Liver (tissue), 9 donors: ENCODE data around the gene RUSC1. TPM values are rescaled to one million over a fixed set of nuclear protein-coding genes. Genes with fewer than 3 reads are reported as not detected.

Experiments
- DNase-seq: peaks from one replicate; pipeline ENCODE4 v3.0.0-alpha.2; 2017; ENCODE audit warnings: low spot score
- H3K27ac ChIP-seq, 2 donors: one replicate each; pipeline ENCODE4 v1.7.0; 2013; ENCODE audit warnings: inconsistent platforms in 2 of 2, low read length in 2 of 2, control low read depth in 1 of 2, low read depth in 1 of 2, mild to moderate bottlenecking in 1 of 2
- H3K27me3 ChIP-seq, 4 donors: one replicate each; pipeline versions ENCODE4 v1.6.1 to v1.7.0; 2013; ENCODE audit warnings: low read length in 3 of 4, inconsistent platforms in 1 of 4, mild to moderate bottlenecking in 1 of 4, moderate library complexity in 1 of 4; ENCODE audit not compliant: control insufficient read depth in 4 of 4, insufficient read depth in 4 of 4
- H3K36me3 ChIP-seq, 4 donors: one replicate each; pipeline versions ENCODE4 v1.6.1 to v1.7.0; 2013; ENCODE audit warnings: low read length in 3 of 4, mild to moderate bottlenecking in 3 of 4, low read depth in 1 of 4, moderate library complexity in 1 of 4; ENCODE audit not compliant: control insufficient read depth in 4 of 4, insufficient read depth in 3 of 4
- H3K4me1 ChIP-seq, 4 donors: one replicate each; pipeline versions ENCODE4 v1.6.1 to v1.7.0; 2013; ENCODE audit warnings: low read length in 3 of 4, mild to moderate bottlenecking in 3 of 4, moderate library complexity in 1 of 4; ENCODE audit not compliant: control insufficient read depth in 4 of 4, insufficient read depth in 4 of 4
- H3K4me3 ChIP-seq, 3 donors: one replicate each; pipeline versions ENCODE4 v1.6.1 to v1.7.0; 2013; ENCODE audit warnings: low read length in 3 of 3, control low read depth in 1 of 3, low read depth in 1 of 3, mild to moderate bottlenecking in 1 of 3
- H3K9ac ChIP-seq, 2 donors: one replicate each; pipeline ENCODE4 v1.7.0; 2013; ENCODE audit warnings: low read length in 2 of 2, mild to moderate bottlenecking in 2 of 2, moderate library complexity in 2 of 2, control low read depth in 1 of 2, low read depth in 1 of 2
- H3K9me3 ChIP-seq, 4 donors: one replicate each; pipeline versions ENCODE4 v1.6.1 to v1.7.0; 2013; ENCODE audit warnings: low read length in 3 of 4; ENCODE audit not compliant: control insufficient read depth in 4 of 4
- ATF3 ChIP-seq: IDR thresholded peaks from 2 replicates; pipeline ENCODE4 v1.6.1; 2016; ENCODE audit warnings: antibody characterized with exemption
- CTCF ChIP-seq: fragments of 150-350 bp; IDR thresholded peaks from 2 replicates; pipeline ENCODE4 v1.5.1; 2017; ENCODE audit warnings: improper control_type of control experiment, low read depth, low read length; ENCODE audit not compliant: missing input control
- EGR1 ChIP-seq, 2 donors: IDR thresholded peaks; 2 replicates each; pipeline ENCODE4 v1.6.1; 2016 to 2018; ENCODE audit warnings: antibody characterized with exemption in 2 of 2, low read depth in 2 of 2
- FOXA1 ChIP-seq: IDR thresholded peaks from 2 replicates; pipeline ENCODE4 v1.6.1; 2016; ENCODE audit warnings: antibody characterized with exemption
- FOXA2 ChIP-seq: IDR thresholded peaks from 2 replicates; pipeline ENCODE4 v1.6.1; 2016; ENCODE audit warnings: antibody characterized with exemption
- GABPA ChIP-seq, 2 donors: IDR thresholded peaks in 1 of 2; conservative IDR thresholded peaks in 1 of 2; 2 replicates each; pipeline ENCODE4 v1.6.1; 2016; ENCODE audit warnings: antibody characterized with exemption in 2 of 2, mild to moderate bottlenecking in 1 of 2, moderate library complexity in 1 of 2
- HNF4A ChIP-seq, 2 donors: conservative IDR thresholded peaks; 2 replicates each; pipeline ENCODE4 v1.6.1; 2016; ENCODE audit warnings: antibody characterized with exemption in 2 of 2, mild to moderate bottlenecking in 2 of 2
- JUND ChIP-seq, 2 donors: IDR thresholded peaks; 2 replicates each; pipeline ENCODE4 v1.6.1; 2016; ENCODE audit warnings: antibody characterized with exemption in 2 of 2
- NR2F2 ChIP-seq: IDR thresholded peaks from 2 replicates; pipeline ENCODE4 v1.6.1; 2016; ENCODE audit warnings: antibody characterized with exemption
- RAD21 ChIP-seq, 2 donors: IDR thresholded peaks; 2 replicates each; pipeline ENCODE4 v1.6.1; 2016; ENCODE audit warnings: antibody characterized with exemption in 2 of 2, mild to moderate bottlenecking in 2 of 2
- REST ChIP-seq: IDR thresholded peaks from 2 replicates; pipeline ENCODE4 v1.6.1; 2016; ENCODE audit warnings: antibody characterized with exemption, mild to moderate bottlenecking
- RXRA ChIP-seq, 2 donors: IDR thresholded peaks; 2 replicates each; pipeline ENCODE4 v1.6.1; 2017 to 2018; ENCODE audit warnings: antibody characterized with exemption in 2 of 2, mild to moderate bottlenecking in 1 of 2
- SP1 ChIP-seq: IDR thresholded peaks from 2 replicates; pipeline ENCODE4 v1.6.1; 2018; ENCODE audit warnings: antibody characterized with exemption, mild to moderate bottlenecking
- TAF1 ChIP-seq: conservative IDR thresholded peaks from 2 replicates; pipeline ENCODE4 v1.6.1; 2016; ENCODE audit warnings: antibody characterized with exemption, mild to moderate bottlenecking
- YY1 ChIP-seq: IDR thresholded peaks from 2 replicates; pipeline ENCODE4 v1.6.1; 2016; ENCODE audit warnings: antibody characterized with exemption, mild to moderate bottlenecking
- ZBTB33 ChIP-seq: IDR thresholded peaks from 2 replicates; pipeline ENCODE4 v1.6.1; 2016; ENCODE audit warnings: antibody characterized with exemption
- WGBS: extraction: QIAGEN DNeasy Blood & Tissue Kit; methylation state at CpG from one replicate; pipeline ENCODE4 v1.1.7; 2013; 5-methylcytosine and 5-hydroxymethylcytosine counted together
- polyA plus RNA-seq, 2 donors: library from polyadenylated mRNA; stranded (reverse) in 1 of 2; unstranded in 1 of 2; fragments of 200-250 nt in 1 of 2; fragments of >200 nt in 1 of 2; fragmentation: Nextera tagmentation in 1 of 2; extraction: Ambion mirVana in 1 of 2; gene quantifications; one replicate each; pipeline versions ENCODE4 v1.2.1 to v1.2.3, GENCODE V29; 2013 to 2015
- total RNA-seq, 2 donors: library from RNA; depleted of rRNA; stranded (reverse); fragments of >200 nt; gene quantifications; one replicate each; pipeline ENCODE4 v1.2.3, GENCODE V29; 2014
- donor health status: healthy.
- donor health status: healthy.
- donor health status: healthy.
- donor health status: healthy.
- donor health status: healthy.

Gene RUSC1
- total and polyA plus RNA-seq, 4 donors: 3.9 to 6.7 (median 5.7) TPM

GRCh38 chr1:155339515-155340097, 18.9 kb downstream of the RUSC1 start:
- H3K4me3 ChIP-seq: no peak overlapping the region
- no peak overlapping the region for H3K27ac ChIP-seq
- H3K9ac ChIP-seq: no peak overlapping the region
- 84% methylated on average over 8 of the region's 8 CpGs for WGBS
- no peak for TF ChIP-seq RAD21 (IDR thresholded peaks at IDR 0.05)
- no peak for TF ChIP-seq HNF4A (conservative IDR thresholded peaks at IDR 0.05)
- no peak for TF ChIP-seq REST
- no peak for TF ChIP-seq GABPA (IDR thresholded peaks at IDR 0.05 in 1 of 2, conservative IDR thresholded peaks at IDR 0.05 in 1 of 2)
- TF ChIP-seq TAF1: no peak
- no peak for TF ChIP-seq CTCF
- TF ChIP-seq NR2F2: no peak
- no peak for TF ChIP-seq FOXA2
- no peak for TF ChIP-seq JUND (IDR thresholded peaks at IDR 0.05)
- TF ChIP-seq ZBTB33: no peak
- TF ChIP-seq RXRA (IDR thresholded peaks at IDR 0.05): no peak
- TF ChIP-seq YY1: no peak
- no peak for TF ChIP-seq EGR1 (IDR thresholded peaks at IDR 0.05; ENCODE audit: low read depth in 2 of 2)
- no peak for TF ChIP-seq ATF3
- TF ChIP-seq FOXA1: no peak
- peaks cover 8 to 79% (median 64%) of the 10 kb centered on the region in 4 donors for H3K36me3 ChIP-seq
- H3K27me3 ChIP-seq: no peaks in the 10 kb centered on the region
- DNase-seq: no peak
- no peaks in the 10 kb centered on the region for H3K4me1 ChIP-seq
- H3K9me3 ChIP-seq: no peaks in the 10 kb centered on the region

GRCh38 chr1:155342842-155343241, 22.1 kb downstream of the RUSC1 start:
- no peak for DNase-seq
- no peaks in the 10 kb centered on the region for H3K27me3 ChIP-seq
- no peak overlapping the region for H3K27ac ChIP-seq
- no peak overlapping the region for H3K4me3 ChIP-seq
- no peaks in the 10 kb centered on the region for H3K9me3 ChIP-seq
- TF ChIP-seq SP1 (no peak), RXRA (IDR thresholded peaks at IDR 0.05) (no peak)
- peaks cover 12 to 81% (median 69%) of the 10 kb centered on the region in 4 donors for H3K36me3 ChIP-seq
- no peak overlapping the region for H3K9ac ChIP-seq
- WGBS: 92% methylated on average over 3 of the region's 3 CpGs
- no peaks in the 10 kb centered on the region for H3K4me1 ChIP-seq
